ENCODE data around the gene SNRPD3. TPM values are rescaled to one million over a fixed set of nuclear protein-coding genes. Genes with fewer than 3 reads are reported as not detected.

Gene SNRPD3
- polyA plus RNA-seq, 1 of the 3 experiments (the other 2 are of a cell fraction) = 177 TPM

- no peak for TF ChIP-seq FOXJ3 (CRISPR knock-in tag; IDR thresholded peaks at IDR 0.05)
- TF ChIP-seq RFX5 (IDR thresholded peaks at IDR 0.05; ENCODE audit: low read length) = no peak
- TF ChIP-seq MXI1 (IDR thresholded peaks at IDR 0.05; ENCODE audit: low read depth, low read length) = no peak
- no peak for TF ChIP-seq SIN3A (IDR thresholded peaks at IDR 0.05; ENCODE audit: borderline replicate concordance, low read depth, low read length)
- no peak for TF ChIP-seq EZH2phosphoT487 (IDR thresholded peaks at IDR 0.05; ENCODE audit: borderline replicate concordance, low read depth)
- no peak for TF ChIP-seq TCF12 (IDR thresholded peaks at IDR 0.05)
- TF ChIP-seq, protein P1, sequence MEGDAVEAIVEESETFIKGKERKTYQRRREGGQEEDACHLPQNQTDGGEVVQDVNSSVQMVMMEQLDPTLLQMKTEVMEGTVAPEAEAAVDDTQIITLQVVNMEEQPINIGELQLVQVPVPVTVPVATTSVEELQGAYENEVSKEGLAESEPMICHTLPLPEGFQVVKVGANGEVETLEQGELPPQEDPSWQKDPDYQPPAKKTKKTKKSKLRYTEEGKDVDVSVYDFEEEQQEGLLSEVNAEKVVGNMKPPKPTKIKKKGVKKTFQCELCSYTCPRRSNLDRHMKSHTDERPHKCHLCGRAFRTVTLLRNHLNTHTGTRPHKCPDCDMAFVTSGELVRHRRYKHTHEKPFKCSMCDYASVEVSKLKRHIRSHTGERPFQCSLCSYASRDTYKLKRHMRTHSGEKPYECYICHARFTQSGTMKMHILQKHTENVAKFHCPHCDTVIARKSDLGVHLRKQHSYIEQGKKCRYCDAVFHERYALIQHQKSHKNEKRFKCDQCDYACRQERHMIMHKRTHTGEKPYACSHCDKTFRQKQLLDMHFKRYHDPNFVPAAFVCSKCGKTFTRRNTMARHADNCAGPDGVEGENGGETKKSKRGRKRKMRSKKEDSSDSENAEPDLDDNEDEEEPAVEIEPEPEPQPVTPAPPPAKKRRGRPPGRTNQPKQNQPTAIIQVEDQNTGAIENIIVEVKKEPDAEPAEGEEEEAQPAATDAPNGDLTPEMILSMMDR (IDR thresholded peaks at IDR 0.05) = no peak
- no peak for TF ChIP-seq IRF3 (IDR thresholded peaks at IDR 0.05; ENCODE audit: low read depth, low read length)
- no peak for TF ChIP-seq ZBTB33 (IDR thresholded peaks at IDR 0.05; ENCODE audit: borderline replicate concordance, low read depth)
- no peak for TF ChIP-seq TEAD4 (IDR thresholded peaks at IDR 0.05; ENCODE audit: borderline replicate concordance, insufficient read depth)
- TF ChIP-seq, protein P2, sequence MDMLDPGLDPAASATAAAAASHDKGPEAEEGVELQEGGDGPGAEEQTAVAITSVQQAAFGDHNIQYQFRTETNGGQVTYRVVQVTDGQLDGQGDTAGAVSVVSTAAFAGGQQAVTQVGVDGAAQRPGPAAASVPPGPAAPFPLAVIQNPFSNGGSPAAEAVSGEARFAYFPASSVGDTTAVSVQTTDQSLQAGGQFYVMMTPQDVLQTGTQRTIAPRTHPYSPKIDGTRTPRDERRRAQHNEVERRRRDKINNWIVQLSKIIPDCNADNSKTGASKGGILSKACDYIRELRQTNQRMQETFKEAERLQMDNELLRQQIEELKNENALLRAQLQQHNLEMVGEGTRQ (IDR thresholded peaks at IDR 0.05; ENCODE audit: borderline replicate concordance, low read depth, low read length) = no peak
- TF ChIP-seq MAX (IDR thresholded peaks at IDR 0.05; ENCODE audit: low read depth) = no peak
- 92% methylated on average over 2 of the region's 5 CpGs for WGBS (ENCODE audit: low lambda C conversion rate)
- no peaks in the 10 kb centered on the region for H3K9me3 ChIP-seq
- H3K9ac ChIP-seq = no peak overlapping the region
- no peak overlapping the region for H3K4me3 ChIP-seq (ENCODE audit: low read depth in 2 of 2, low read length in 1 of 2)
- no peaks in the 10 kb centered on the region for H4K20me1 ChIP-seq (ENCODE audit: insufficient read depth)
- no peaks in the 10 kb centered on the region for H3K9me2 ChIP-seq
- no peak overlapping the region for H3K4me2 ChIP-seq
- H3F3A ChIP-seq (replicated peaks; ENCODE audit: insufficient read depth) = no peaks in the 10 kb centered on the region
- no peak overlapping the region for H2AFZ ChIP-seq (ENCODE audit: low read depth)
- peaks cover 0 to 21% of the 10 kb centered on the region in 2 experiments for H3K36me3 ChIP-seq (replicated peaks in 1 of 2; ENCODE audit: control insufficient read depth in 1 of 2, insufficient read depth in 2 of 2, low read length in 1 of 2)
- CTCF ChIA-PET = interaction anchor here (0.9 kb wide), 1 partner anchor 14 kb away, joined by 3 read pairs; no protein-coding TSS in a partner anchor
- POLR2A ChIA-PET = no interaction called here
- H3K4me1 ChIP-seq (ENCODE audit: control insufficient read depth in 1 of 2, insufficient read depth in 2 of 2, low read depth in 1 of 2, low read length in 1 of 2) = peaks cover 10 to 52% of the 10 kb centered on the region in 2 experiments; a peak in 2 of 4 replicates
- H3K27me3 ChIP-seq (ENCODE audit: insufficient read depth) = no peaks in the 10 kb centered on the region
- no peak for DNase-seq
- H3K27ac ChIP-seq (ENCODE audit: low read depth in 2 of 2, low read length in 1 of 2) = no peak overlapping the region
- no peaks in the 10 kb centered on the region for H3K79me2 ChIP-seq (ENCODE audit: insufficient read depth)
These were observed 31.5 kb downstream of the SNRPD3 start for GRCh38 chr22:24587251-24587650.
